Limb (tissue), 2 donors: Measurements from ENCODE around the gene SNX7.

Experiments used
- DNase-seq, 2 donors: peaks; one replicate each; pipeline ENCODE4 v3.0.0-alpha.2; 2016; ENCODE audit errors: extremely low spot score in 2 of 2

The SNX7 gene

DNA sequence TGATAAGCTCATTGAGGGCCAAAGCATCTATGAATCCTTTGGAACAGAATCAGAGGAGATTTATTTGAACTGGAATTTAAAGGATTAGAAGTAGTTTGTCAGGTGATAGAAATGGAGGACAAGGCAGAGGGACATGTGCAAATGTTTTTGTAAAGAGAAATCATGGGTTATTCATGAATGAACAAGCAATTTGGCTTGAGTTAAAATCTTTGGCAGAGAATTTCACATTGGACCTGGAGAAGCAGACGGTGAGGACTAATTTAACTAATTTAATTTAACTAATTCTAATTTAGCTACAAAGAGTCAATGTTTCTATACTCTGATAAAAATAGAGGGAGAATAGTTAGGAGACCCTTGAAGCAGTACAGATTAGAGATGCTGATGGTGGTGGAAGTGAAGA, 36.3 kb downstream of the SNX7 start:
- DNase-seq: no peak

DNA sequence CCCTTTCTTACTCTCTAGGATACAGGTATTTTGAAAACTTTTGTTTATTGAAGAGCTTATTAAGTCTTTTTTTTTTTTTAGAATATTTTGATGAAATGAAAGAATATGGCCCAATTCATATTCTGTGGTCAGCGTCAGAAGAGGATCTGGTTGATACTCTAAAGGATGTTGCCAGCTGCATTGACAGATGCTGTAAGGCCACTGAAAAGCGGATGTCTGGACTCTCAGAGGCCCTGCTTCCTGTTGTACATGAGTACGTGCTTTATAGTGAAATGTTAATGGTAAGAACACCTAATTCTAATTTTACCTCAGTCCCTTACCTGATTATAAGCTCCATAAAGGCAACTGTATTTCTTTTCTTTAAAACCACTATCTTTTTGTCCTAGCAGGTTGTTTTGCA, 37.1 kb downstream of the SNX7 start:
- no peak for DNase-seq

DNA sequence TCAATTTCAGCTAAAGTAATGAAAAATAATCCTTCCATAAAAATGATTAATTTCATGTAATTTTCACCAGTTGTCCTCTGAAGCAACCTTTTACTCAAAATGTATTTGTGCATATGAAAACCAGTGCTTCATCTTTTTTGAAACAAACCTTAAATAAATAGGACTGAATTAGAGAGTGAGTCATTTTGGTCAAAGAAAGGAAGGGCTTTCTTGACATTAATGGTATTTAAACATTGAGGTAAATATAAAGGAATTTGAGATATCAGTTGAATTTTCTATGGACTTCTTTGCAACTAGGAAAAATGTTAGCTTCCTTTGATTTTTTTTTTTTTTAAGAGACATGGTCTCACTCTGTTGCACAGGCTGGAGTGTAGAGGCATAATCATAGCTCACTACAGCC, 38.7 kb downstream of the SNX7 start:
- no peak for DNase-seq

DNA sequence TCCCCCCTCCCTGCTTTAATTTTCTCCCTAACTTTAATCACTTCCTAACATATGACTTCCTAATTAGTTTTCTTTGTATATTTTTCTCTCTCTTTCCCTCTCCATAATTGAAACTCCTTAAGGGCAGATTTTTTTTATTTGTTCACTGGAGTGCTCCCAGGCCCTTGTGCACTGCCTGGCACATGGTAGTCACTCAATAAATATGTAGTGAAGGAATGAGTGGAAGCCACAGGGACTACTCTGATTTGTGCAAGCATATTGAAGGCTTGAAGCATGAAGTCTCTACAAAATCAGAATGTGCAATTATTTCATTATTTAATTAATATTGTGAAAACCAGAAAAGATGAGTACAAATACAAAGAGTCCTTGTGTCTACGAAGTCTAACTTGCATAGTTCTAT, 41.5 kb downstream of the SNX7 start:
- DNase-seq: no peak

DNA sequence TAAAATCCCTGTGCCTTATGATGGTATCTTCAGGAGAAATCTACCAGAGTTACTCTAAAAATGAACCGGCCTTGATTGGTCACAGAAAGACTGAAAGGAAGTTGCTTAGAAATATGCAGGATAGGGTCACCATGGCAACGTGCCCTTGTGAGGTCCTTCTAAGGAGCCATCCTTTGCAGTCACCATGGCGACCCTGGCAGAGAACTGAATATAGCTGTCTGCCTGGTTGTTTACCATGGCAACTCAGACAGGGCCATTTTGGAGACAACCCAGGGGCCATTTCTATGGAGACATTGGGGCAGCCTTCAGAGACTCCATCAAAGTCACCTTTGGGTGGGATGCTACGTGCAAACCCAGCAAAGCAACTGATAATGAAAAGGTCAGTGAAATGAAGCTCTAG, 43.0 kb downstream of the SNX7 start:
- peak in 1 of 2 donors; percentile 31 for DNase-seq

DNA sequence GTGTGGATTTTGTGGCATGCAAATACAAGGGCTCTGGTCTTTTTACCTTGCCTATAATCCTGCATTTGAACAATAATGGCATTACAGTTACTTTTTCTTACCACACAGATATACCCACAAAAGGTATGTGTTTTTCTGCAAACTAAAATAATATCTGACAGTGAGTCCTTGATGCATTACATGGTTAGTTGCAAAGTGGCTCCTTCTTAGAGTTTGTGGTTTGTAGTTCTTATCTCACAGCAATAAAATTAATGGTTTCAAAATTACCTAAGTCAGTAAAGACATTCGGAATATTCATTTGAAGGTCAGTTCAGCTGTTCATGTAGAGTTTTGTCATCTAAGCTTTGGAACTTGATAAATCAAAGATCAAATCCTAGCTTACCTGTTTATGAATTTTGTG, 43.5 kb downstream of the SNX7 start:
- no peak for DNase-seq

DNA sequence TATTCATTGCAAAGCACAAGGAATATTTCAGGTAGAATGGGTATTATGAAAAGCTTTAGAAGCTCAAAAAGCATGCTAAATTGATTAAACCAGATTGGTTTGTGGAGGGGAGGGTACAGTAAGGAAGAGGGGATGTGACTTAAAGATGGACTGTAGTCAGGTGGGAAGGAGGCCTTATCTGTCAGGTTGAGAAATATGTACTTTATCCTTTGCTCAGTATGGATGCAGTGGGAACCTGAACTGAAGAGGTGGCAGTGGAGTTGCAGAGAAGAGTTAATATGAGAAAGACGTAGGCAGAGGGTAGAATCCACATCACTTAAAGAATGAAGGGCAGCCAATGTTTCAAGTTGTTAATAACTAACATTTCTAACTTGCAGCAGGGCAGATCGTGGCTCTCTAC, 44.1 kb downstream of the SNX7 start:
- DNase-seq: no peak

DNA sequence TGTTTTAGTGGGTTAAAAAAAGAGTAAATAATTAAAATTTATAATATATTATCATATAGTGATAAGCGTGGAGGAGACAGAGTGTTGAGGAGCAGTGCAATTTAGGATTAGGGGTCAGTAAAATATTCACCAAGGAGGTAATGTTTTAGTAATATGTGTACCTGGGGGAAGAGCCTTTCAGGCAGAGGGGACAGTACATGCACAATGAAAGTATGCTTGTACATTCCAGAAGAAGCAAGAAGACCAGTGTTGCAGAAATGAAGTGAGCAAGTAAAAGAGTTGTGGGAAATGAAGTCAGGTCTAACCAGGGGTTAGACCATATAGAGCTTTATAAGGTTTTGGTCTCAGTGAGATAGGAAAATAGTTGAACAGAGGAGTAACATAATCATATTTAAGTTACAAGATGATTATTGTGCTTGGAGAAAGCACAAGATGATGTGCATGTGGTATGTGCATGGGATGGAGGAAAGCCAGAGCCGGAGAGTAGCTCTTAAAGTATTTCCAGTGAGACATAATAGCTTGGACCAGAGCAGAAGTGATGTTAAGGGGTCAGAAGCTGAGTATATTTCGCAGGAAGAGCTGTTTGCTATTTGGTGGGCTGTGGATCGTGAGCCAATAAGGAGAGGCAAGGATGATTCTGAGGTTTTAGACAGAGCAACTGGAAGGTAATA, 44.8 kb downstream of the SNX7 start:
- DNase-seq: no peak

DNA sequence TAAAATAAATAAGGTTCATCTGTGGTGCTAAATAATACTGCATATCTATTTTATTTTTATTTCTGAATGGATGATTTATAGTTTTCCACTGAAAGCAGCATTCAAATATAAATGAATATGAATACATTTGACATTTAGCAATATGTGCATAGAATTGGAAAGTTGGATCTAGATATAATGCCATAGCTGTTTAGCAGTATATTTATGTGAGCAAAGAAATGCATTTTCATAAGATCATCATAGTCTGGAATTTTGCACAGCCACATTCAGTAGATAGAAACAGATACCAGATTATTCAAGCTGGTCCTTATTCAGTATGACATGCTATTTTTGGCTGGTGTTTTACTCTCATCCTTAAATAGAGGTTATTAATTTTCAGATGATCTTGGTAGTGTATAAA, 46.0 kb downstream of the SNX7 start:
- no peak for DNase-seq

DNA sequence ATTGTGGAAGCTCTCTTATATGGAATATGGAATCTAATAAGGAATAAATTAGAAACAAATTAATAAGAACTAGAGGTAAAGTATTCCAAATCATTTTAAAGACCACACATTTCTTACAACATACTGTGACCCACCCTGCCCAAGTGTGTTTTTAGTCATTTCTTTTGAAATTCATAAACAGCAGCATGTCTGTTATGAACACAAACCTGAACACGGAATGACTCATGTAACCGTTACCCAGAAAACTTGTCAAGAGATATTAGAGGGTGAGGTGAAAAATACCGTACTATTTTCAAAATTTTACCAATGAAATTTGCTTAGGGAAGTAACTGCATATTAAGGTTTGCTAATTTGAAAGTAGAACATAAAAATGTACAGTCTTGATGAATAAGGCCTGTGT, 48.4 kb downstream of the SNX7 start:
- DNase-seq: no peak

DNA sequence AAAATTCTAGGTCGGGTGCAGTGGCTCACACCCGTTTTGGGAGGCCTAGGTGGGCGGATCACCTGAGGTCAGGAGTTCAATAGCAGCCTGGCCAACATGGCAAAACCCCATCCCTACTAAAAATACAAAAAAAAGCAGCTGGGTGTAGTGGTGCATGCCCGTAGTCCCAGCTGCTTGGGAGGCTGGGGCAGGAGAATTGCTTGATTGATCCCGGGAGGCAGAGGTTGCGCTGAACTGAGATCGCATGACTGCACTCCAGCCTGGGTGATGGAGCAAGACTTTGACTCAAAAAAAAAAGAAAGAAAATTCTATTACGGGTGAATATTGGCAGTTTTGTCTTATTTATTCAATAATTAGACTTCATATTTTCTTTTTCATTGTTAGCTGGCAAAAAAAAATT, 62.1 kb downstream of the SNX7 start:
- no peak for DNase-seq

DNA sequence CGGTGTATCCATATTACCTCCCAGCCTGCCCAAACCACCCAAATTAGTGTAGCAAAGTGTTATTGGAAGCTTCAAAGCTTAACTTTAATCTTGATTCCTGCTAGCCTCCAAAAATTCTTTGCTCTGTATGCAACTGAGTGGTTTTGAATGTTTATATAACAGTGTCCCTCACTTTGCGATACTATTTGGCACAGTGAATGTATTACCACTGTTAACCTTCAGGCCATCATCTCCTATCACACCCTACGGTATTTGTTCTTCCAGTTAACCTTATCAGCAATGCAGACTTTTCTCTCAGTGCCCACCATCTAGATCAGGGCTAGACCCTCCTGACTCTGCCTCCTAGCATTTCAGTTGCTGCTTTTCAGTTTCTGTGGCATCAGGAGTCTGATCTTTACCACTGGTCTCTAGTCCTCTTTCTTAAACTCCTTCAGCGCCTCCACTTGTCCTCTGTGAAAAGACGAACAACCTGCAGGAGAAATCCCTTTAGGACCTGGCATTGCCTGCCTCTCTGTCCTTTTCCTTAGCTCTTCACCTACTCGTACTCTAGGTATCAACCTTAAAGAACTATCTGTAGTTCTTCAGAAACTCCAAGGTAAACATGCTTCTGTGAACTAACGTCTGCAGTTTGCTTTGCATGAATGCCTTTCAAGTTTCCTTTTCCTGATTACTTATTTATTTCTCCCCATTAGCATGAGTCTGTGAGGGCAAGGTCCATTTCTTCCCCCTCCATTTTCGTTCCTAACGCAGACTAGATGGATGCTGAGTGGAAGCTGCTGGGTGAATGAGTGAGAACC, 71.7 kb downstream of the SNX7 start:
- no peak for DNase-seq

DNA sequence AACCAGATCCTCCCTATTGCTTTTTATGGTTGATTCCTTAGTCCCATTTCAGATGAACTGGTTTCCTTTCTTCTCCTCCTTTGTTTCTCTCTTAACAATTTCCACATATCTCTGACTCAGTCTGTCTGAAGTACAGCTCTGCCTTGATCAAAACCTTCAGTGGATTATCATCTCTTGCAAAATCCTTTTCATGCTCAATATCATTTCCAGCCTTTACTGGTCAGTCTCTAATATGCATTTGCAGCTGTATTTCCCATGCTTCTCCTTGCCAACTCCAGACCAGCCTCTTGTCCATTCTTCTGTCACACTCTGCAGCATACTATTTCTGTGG, 72.2 kb downstream of the SNX7 start:
- DNase-seq: no peak

DNA sequence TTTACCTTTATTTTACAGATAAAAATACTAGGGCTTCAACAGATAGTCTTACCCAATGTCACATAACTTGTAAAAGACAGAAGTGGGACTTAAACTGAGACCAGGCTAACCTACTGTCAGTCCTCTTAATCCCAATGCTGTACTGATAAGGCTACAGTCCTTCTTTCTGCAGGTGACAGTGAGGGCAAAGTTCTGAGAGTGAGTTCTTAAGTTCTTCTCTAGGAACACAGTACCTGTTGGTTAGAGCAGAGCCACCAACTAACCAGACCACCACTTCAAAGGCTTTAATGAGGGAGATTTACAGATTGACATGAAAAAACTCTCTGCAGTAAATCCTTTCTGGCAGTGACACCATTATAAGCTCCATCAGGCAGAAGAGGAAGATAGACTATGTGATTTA, 74.2 kb downstream of the SNX7 start:
- DNase-seq: no peak

DNA sequence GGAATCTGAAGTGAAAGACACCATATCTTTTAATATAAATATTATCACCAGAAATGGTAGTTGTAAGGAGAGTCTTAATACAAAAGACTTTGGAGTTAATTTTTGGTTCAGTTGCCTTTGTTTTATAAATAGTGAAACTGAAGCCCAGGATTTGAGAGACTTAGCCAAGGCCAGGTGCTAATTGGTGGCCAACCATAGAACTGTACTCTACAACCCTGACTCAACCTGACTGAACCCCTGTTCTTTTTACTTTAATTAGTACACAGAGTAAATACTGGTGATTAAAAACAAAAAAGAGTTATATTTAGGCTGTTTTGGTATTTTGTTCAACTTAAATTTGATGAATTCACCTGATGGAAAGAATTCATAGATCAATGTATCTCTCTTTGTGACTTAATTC, 76.3 kb downstream of the SNX7 start:
- no peak for DNase-seq

DNA sequence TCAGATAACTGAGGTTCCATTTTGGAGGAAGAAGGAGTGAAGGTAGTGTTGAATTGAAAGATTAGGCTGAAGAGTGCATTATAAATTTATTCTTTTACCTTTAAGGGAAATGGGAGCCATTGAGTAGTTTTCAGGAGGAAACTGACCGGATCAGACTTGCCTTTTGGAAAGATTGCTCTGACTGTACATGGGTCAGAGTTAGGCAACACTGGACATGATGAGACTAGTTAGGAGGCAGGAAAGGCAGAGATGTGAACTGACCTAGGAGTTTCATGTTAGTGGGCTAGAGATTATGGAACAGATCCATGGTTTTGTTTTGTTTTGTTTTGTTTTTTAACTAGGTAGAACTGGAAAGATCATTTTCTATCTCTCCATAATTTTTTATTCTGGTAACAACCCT, 78.2 kb downstream of the SNX7 start:
- no peak for DNase-seq

DNA sequence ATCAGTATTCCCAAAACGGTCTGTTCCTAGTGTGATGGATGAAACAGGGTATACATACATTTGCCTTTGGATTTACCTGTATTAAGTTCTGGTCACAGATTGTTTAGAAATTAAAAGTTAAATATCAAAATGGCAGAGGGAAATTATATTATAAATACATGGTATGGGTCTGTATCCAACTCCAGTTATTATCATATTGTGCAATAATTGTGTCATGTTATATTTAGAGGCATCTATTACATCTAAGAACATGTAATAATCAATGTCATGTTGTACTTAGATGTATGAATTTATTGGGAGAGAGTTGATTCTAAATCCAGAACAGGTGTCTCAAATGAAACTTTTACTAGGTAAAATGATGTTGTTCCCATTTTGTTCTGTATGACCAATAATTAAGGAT, 79.6 kb downstream of the SNX7 start:
- no peak for DNase-seq

DNA sequence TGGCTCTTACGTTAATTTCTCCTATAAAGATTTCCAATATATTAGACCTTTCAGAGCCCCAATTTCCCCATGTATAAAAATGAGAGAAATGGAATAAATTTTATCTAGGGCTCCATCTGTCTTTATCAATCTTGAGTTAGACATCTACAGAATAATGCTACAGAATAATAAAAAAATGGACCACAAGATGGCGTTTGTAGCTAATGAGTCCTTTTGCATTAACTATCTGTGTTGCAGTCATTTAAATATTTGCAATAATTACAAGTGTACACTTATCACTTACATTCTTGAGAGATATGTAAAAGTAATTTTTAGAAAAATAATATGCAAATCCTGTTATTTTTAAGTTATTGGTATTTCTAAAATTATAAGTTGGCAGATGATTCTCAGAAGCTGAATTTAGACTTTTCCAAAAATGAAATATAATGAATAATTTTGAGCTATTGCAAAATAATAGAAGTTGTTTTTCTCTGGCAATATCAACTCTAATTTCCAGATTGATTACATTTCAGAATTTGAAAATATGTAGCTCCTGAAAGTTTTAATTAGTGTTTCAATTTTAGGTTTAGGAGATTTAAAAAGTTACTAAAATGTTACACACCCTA, 87.7 kb downstream of the SNX7 start:
- DNase-seq: peak in 1 of 2 donors; percentile 18

DNA sequence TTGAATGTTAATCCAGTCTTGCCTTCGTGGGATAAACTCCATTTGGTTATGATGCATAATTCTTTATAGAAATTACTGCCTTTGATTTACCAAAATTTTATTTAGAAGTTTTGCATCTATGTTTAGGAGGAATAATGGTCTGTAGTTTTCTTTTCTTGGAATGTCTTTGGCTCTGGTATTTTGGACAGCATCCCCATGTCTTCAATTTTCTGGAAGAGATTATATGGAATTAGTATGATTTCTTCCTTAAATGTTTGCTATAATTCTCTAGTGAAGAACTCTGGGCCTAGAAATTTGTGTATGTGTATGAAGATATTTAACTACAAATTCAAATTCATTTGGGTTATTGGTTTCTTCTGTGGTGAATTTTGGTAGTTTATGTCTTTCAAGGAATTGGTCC, 92.7 kb downstream of the SNX7 start:
- DNase-seq: no peak

DNA sequence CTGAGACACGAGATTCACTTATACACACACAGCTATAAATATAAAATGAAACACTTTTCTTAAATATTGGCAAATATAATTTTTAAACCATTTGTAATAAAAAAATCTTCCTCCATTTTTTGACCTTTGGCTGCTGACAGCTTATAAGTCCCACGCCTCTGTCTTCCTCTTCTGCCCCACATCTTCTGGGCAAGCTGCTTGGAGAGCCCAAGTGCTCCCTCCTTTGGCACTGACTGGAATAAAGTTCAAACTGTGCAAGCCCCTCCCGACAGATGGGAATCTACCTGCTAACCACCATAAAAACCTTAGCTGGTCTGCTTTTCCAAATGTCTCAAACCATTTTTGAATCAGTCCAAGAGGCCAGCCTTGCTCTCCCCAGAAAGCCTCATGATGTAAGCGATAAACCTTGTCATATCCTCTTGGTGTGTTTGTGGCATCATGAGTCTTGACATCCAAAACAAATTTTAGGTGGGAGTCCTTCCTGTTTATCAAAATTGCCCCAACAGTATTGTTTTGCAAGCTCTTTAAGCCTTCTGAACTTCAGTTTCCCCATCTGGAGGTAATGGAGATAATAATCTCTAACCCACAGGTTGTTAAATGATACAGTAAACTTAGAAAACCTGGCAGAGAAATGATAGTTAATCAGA, 99.8 kb downstream of the SNX7 start:
- no peak for DNase-seq

DNA sequence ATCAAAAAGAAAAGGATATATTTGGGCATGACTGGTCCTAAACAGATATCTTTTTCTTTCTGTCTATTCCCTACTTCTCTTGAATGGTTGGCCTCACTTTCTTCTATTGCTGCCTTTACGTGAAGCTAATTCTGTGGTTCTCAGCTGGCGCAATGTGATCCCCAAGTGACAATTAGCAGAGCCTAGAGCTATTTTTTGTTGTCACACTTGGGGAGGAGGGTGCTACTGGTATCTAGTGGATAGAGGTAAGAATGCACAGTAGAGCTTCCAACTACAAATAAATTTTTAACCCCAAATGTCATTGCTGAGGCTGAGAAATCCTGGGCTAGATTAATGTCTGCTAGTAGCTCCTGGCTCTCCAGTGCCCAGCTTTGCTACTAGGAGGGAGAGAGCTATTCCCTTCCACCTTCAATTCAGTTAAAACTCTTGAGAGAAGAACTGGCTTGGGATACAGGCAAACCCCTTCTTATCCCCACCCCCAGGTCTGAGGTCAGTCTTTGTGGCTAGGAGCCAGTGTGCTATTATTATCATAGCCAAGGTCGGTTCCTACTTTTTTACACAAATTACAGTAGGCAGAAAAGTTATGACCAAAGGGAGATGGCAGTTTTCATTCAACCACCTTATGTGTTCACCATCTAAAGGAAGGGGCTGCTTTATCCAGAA, 102.1 kb downstream of the SNX7 start:
- DNase-seq: no peak

DNA sequence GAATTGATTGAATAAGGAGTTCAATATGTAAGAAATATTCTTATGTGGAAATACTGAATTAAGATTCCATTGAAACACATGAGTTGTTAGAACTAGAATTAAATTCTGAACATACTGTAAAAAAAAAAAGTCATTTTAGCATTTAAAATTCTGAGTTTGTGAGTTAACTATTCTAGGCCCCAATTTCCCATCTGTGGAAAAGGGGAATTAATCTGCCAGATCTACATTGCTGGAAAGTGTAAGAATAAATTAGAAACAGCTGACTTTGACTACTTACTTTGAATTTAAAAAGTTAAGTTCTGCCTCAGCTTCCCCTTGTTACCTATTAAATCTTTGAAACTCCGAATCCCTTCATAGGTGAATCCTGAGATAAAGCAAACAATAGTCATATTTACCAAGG, 103.0 kb downstream of the SNX7 start:
- DNase-seq: no peak
